GM21515 (cell line): ENCODE measurements around the gene GINM1.
A peak's percentile ranks its signal among the peaks of the same experiment; 100 is the strongest.

Source experiments
- ATAC-seq: cut with Tn5 transposase; IDR thresholded peaks from one replicate; pipeline ENCODE4 v1.9.1; 2021; ENCODE audit not compliant: unreplicated experiment

GINM1 gene

GRCh38 chr6:149593408-149593807, 27.2 kb downstream of the GINM1 start:
- no peak for ATAC-seq

- ATAC-seq = no peak
Observed at GRCh38 chr6:149600508-149600907, 34.3 kb downstream of the GINM1 start.

GRCh38 chr6:149608381-149608982, 42.3 kb downstream of the GINM1 start:
- ATAC-seq = no peak

- no peak for ATAC-seq
Observed at GRCh38 chr6:149614337-149614736, 48.2 kb downstream of the GINM1 start.

- no peak for ATAC-seq
Observed at GRCh38 chr6:149615805-149616204, 49.6 kb downstream of the GINM1 start.

- no peak for ATAC-seq
Observed at GRCh38 chr6:149627672-149628071, 61.5 kb downstream of the GINM1 start.

GRCh38 chr6:149628875-149629510, 62.8 kb downstream of the GINM1 start:
- peak; percentile 74 for ATAC-seq

- ATAC-seq = no peak
Observed at GRCh38 chr6:149634315-149634714, 68.1 kb downstream of the GINM1 start.

- no peak for ATAC-seq
Observed at GRCh38 chr6:149636124-149636523, 69.9 kb downstream of the GINM1 start.
